Tibial nerve (tissue), 4 donors: Measurements from ENCODE around the gene SLC35F6. TPM values are rescaled to one million over a fixed set of nuclear protein-coding genes. Genes with fewer than 3 reads are reported as not detected.

Source experiments
- DNase-seq, 2 donors: peaks; one replicate each; pipeline ENCODE4 v3.0.0-alpha.2; 2019; ENCODE audit warnings: low spot score in 2 of 2
- H3K27ac ChIP-seq, 4 donors: fragments of 200-600 bp; sonication (generic) in 3 of 4; one replicate each; pipeline ENCODE4 v1.5.1; 2017 to 2019; ENCODE audit warnings: mild to moderate bottlenecking in 1 of 4
- H3K27me3 ChIP-seq, 2 donors: fragments of 200-600 bp; sonication (generic) in 1 of 2; one replicate each; pipeline versions ENCODE4 v1.5.1 to v1.6.0; 2017 to 2019
- H3K36me3 ChIP-seq, 3 donors: fragments of 200-600 bp; sonication (generic); one replicate each; pipeline ENCODE4 v1.5.1; 2018 to 2019
- H3K4me1 ChIP-seq, 4 donors: fragments of 200-600 bp; sonication (generic) in 3 of 4; one replicate each; pipeline ENCODE4 v1.5.1; 2017 to 2019
- H3K4me3 ChIP-seq, 4 donors: fragments of 200-600 bp; sonication (generic) in 3 of 4; one replicate each; pipeline ENCODE4 v1.5.1; 2017 to 2019; ENCODE audit warnings: mild to moderate bottlenecking in 1 of 4, moderate library complexity in 1 of 4
- H3K9me3 ChIP-seq, 4 donors: fragments of 200-600 bp; sonication (generic) in 3 of 4; one replicate each; pipeline ENCODE4 v1.5.1; 2017 to 2019
- CTCF ChIP-seq, 5 experiments: fragments of 200-600 bp in 3 of 5; fragments of 450-650 bp in 2 of 5; sonication (generic) in 3 of 5; IDR thresholded peaks; one replicate each; pipeline ENCODE4 v1.5.1; 2016 to 2019; ENCODE audit warnings: antibody characterized with exemption in 5 of 5, mild to moderate bottlenecking in 3 of 5, moderate library complexity in 2 of 5
- EP300 ChIP-seq, 2 donors: sonication (generic); formaldehyde crosslinking; IDR thresholded peaks; one replicate each; pipeline ENCODE4 v1.6.1; 2017; ENCODE audit warnings: antibody characterized with exemption in 2 of 2, mild to moderate bottlenecking in 1 of 2
- POLR2A ChIP-seq, 2 donors: fragments of 450-650 bp; IDR thresholded peaks; one replicate each; pipeline ENCODE4 v1.6.1; 2017; ENCODE audit warnings: antibody characterized with exemption in 2 of 2, mild to moderate bottlenecking in 2 of 2, moderate library complexity in 2 of 2
- WGBS, 2 donors: methylation state at CpG; one replicate each; pipeline ENCODE4 v1.1.5; 2018; 5-methylcytosine and 5-hydroxymethylcytosine counted together
- total RNA-seq, 4 donors: library from RNA; depleted of rRNA; stranded (reverse); fragments of >200 nt; gene quantifications; one replicate each; pipeline ENCODE4 v1.1.0, GENCODE V29; 2016

SLC35F6 gene
- total RNA-seq, 4 donors from 2014 or later, result 30.1 to 51.6 (median 43.3) TPM

GRCh38 chr2:26718949-26719686, 45.0 kb upstream of the SLC35F6 start:
- TF ChIP-seq EP300 (IDR thresholded peaks at IDR 0.05) (no peak), POLR2A (IDR thresholded peaks at IDR 0.05) (no peak), CTCF (IDR thresholded peaks at IDR 0.05) (no peak)
- H3K9me3 ChIP-seq, result no peaks in the 10 kb centered on the region
- H3K4me3 ChIP-seq, result no peak overlapping the region
- no peaks in the 10 kb centered on the region for H3K27me3 ChIP-seq
- no peaks in the 10 kb centered on the region for H3K36me3 ChIP-seq
- DNase-seq, result no peak
- no peak overlapping the region for H3K27ac ChIP-seq
- WGBS, 2 donors, result 64 to 84% methylated on average over 6 of the region's 6 CpGs
- H3K4me1 ChIP-seq, result peaks cover 0 to 32% (median 27%) of the 10 kb centered on the region in 4 donors

- Histone ChIP-seq H3K27me3 (no peaks in the 10 kb centered on the region), H3K36me3 (no peaks in the 10 kb centered on the region), H3K4me1 (peaks cover 0 to 45% (median 31%) of the 10 kb centered on the region in 4 donors), H3K9me3 (no peaks in the 10 kb centered on the region), H3K27ac (peak overlapping the region; percentile 1 to 68 (median 32)), H3K4me3 (no peak overlapping the region)
- peak; percentile 37 to 59 for DNase-seq
- WGBS, 2 donors, result 48 to 56% methylated on average over 7 of the region's 7 CpGs
- no peak for TF ChIP-seq POLR2A (IDR thresholded peaks at IDR 0.05)
- TF ChIP-seq EP300 (IDR thresholded peaks at IDR 0.05), result peak; percentile 62 to 65
- TF ChIP-seq CTCF (IDR thresholded peaks at IDR 0.05), result no peak
Observed at GRCh38 chr2:26720322-26721114, 43.6 kb upstream of the SLC35F6 start.

- Histone ChIP-seq H3K36me3 (no peaks in the 10 kb centered on the region), H3K27me3 (no peaks in the 10 kb centered on the region), H3K9me3 (no peaks in the 10 kb centered on the region), H3K4me3 (no peak overlapping the region), H3K27ac (peak overlapping the region; percentile 1 to 68 (median 32)), H3K4me1 (peaks cover 0 to 45% (median 31%) of the 10 kb centered on the region in 4 donors)
- TF ChIP-seq EP300 (IDR thresholded peaks at IDR 0.05), result no peak
- no peak for TF ChIP-seq POLR2A (IDR thresholded peaks at IDR 0.05)
- TF ChIP-seq CTCF (IDR thresholded peaks at IDR 0.05), result no peak
- 86 to 92% methylated on average over 12 of the region's 12 CpGs for WGBS, 2 donors
- no peak for DNase-seq
Observed at GRCh38 chr2:26721115-26722032, 42.7 kb upstream of the SLC35F6 start.

- no peak overlapping the region for H3K4me3 ChIP-seq
- 86 to 92% methylated on average over 1 of the region's 1 CpG for WGBS, 2 donors
- H3K36me3 ChIP-seq, result no peaks in the 10 kb centered on the region
- TF ChIP-seq POLR2A (IDR thresholded peaks at IDR 0.05) (no peak), CTCF (IDR thresholded peaks at IDR 0.05) (no peak), EP300 (IDR thresholded peaks at IDR 0.05) (no peak)
- H3K27me3 ChIP-seq, result peaks cover 0 to 4% of the 10 kb centered on the region in 2 donors
- peaks cover 0 to 45% (median 31%) of the 10 kb centered on the region in 4 donors for H3K4me1 ChIP-seq
- peak overlapping the region in 2 of 4 donors; percentile 74 to 77 for H3K27ac ChIP-seq
- no peak for DNase-seq
- H3K9me3 ChIP-seq, result no peaks in the 10 kb centered on the region
Observed at GRCh38 chr2:26722328-26722727, 41.8 kb upstream of the SLC35F6 start.
